ENCODE results near the gene KIZ.

The KIZ gene

GRCh38 chr20:21173485-21173884 is 47.6 kb downstream of the KIZ start:
- DNase-seq (ENCODE audit: low read depth), result no peak
- TF ChIP-seq CTCF (IDR thresholded peaks at IDR 0.05; ENCODE audit: control insufficient read depth, extremely low read depth, insufficient read depth), result no peak

DNA sequence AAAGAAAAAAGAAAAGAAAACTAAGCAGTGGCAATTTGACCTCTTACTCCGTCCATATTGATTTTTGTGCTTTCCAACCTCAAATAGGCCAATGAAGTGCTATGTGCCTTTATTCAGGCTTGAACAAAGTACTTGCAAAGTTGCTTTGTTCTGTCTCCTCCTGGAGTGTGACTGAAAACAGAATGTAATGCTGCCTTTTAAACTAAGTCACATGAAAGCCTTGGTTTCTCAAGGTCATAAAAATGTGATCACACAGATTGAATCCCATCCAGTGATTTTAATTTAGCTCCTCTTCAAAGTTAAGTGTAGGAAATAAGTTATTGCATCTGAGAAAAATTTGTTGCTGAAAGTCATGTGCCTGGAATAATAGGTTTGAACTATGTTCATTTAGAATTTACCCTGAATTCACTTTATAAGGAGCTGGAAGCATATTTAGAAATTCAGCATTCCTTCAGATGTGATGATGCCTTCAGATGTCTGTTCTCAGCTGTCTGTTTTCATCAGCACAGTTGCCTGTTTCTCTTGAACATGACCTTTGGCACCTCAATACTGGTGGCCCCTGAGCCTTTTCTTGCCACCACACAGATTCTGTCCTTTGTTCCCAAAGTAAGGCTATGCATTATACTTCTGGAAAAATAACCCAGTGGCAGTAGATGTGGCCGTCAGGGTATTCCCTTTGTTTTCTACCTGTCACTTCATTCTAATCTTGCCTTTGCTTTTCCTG is 48.8 kb downstream of the KIZ start:
- TF ChIP-seq CTCF (IDR thresholded peaks at IDR 0.05; ENCODE audit: control insufficient read depth, extremely low read depth, insufficient read depth), result no peak
- no peak for DNase-seq (ENCODE audit: low read depth)

More at GRCh38 chr20:21173485-21173884, 47.6 kb downstream of the KIZ start:
- no peak overlapping the region for H3K4me3 ChIP-seq (ENCODE audit: low read depth, low read length)

GRCh38 chr20:21175433-21175832 is 49.6 kb downstream of the KIZ start:
- H3K4me3 ChIP-seq (ENCODE audit: low read depth, low read length), result no peak overlapping the region
- TF ChIP-seq CTCF (IDR thresholded peaks at IDR 0.05; ENCODE audit: control insufficient read depth, extremely low read depth, insufficient read depth), result no peak
- DNase-seq (ENCODE audit: low read depth), result no peak

More for the DNA sequence above, 48.8 kb downstream of the KIZ start:
- H3K4me3 ChIP-seq (ENCODE audit: low read depth, low read length), result no peak overlapping the region

DNA sequence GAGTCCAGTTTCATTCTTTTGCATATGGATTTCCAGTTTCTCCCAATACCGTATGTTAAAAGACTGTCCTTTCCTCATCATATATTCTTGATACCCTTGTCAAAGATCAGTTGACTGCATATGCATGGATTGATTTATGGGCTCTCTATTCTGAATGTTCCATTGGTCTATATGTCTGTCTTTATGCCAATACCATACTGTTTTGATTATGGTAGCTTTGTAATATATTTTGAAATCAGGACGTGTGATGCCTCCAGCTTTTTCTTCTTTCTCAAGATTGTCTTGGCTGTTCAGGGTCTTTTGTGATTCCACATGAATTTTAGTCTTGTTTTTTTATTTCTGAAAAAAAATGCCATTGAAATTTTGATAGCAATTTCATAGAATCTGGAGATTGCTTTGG is 51.9 kb downstream of the KIZ start:
- TF ChIP-seq CTCF (IDR thresholded peaks at IDR 0.05; ENCODE audit: control insufficient read depth, extremely low read depth, insufficient read depth), result no peak
- DNase-seq (ENCODE audit: low read depth), result no peak
- H3K4me3 ChIP-seq (ENCODE audit: low read depth, low read length), result no peak overlapping the region

GRCh38 chr20:21179757-21180156 is 53.9 kb downstream of the KIZ start:
- DNase-seq (ENCODE audit: low read depth), result no peak
- H3K4me3 ChIP-seq (ENCODE audit: low read depth, low read length), result no peak overlapping the region
- no peak for TF ChIP-seq CTCF (IDR thresholded peaks at IDR 0.05; ENCODE audit: control insufficient read depth, extremely low read depth, insufficient read depth)

GRCh38 chr20:21180248-21180647 is 54.4 kb downstream of the KIZ start:
- no peak for DNase-seq (ENCODE audit: low read depth)
- no peak for TF ChIP-seq CTCF (IDR thresholded peaks at IDR 0.05; ENCODE audit: control insufficient read depth, extremely low read depth, insufficient read depth)
- H3K4me3 ChIP-seq (ENCODE audit: low read depth, low read length), result no peak overlapping the region

DNA sequence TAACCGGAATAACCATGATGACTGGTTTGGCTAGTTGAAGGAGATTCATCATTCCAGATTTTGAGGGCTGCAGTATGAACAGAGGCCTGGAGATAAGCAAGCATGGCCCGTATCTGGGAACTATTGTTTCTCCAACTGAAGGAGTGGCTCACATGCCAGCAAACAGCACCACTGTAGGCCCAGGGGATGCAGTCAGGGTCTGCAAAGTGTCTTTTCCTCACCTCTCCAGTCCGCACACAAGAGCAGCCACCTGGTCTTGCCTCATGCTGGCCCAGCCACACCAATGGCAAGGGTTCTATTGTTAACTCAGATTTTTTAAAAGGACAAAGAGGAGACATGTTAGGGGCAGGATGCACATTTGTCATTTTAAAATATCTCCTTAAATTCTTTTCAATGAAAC is 55.1 kb downstream of the KIZ start:
- H3K4me3 ChIP-seq (ENCODE audit: low read depth, low read length), result no peak overlapping the region
- TF ChIP-seq CTCF (IDR thresholded peaks at IDR 0.05; ENCODE audit: control insufficient read depth, extremely low read depth, insufficient read depth), result no peak
- DNase-seq (ENCODE audit: low read depth), result no peak

All from LNCaP clone FGC (cell line).